SU-DHL-6 (cell line): ENCODE data around the gene PFDN2.

Source experiments
- CTCF ChIP-seq: fragments of 200-600 bp; sonication (generic); IDR thresholded peaks from one replicate; pipeline ENCODE4 v1.5.1; 2017; ENCODE audit warnings: antibody characterized with exemption, mild to moderate bottlenecking, low read length, moderate library complexity; ENCODE audit not compliant: insufficient read depth, poor library complexity, severe bottlenecking
- EZH2phosphoT487 ChIP-seq: fragments of 200-600 bp; sonication (generic), shearing (Covaris generic); conservative IDR thresholded peaks from 2 replicates; pipeline ENCODE4 v1.6.1; 2018; ENCODE audit warnings: mild to moderate bottlenecking, antibody characterized with exemption, low read length, moderate library complexity, mixed read lengths

GRCh38 chr1:161111527-161111926 lies 6.3 kb downstream of the PFDN2 start:
- TF ChIP-seq EZH2phosphoT487 (no peak), CTCF (no peak)
